Mucosa of rectum (tissue), 2 donors: Measurements from ENCODE around the gene SSNA1.

Experiments used
- H3K27ac ChIP-seq, 2 donors: one replicate each; pipeline ENCODE4 v1.7.0; 2013; ENCODE audit warnings: inconsistent platforms in 2 of 2, low read depth in 2 of 2, low read length in 2 of 2
- H3K27me3 ChIP-seq, 2 donors: one replicate each; pipeline ENCODE4 v1.7.0; 2013; ENCODE audit warnings: low read length in 2 of 2; ENCODE audit not compliant: control insufficient read depth in 2 of 2, insufficient read depth in 2 of 2
- H3K36me3 ChIP-seq, 2 donors: one replicate each; pipeline ENCODE4 v1.7.0; 2013; ENCODE audit warnings: low read length in 2 of 2; ENCODE audit not compliant: control insufficient read depth in 2 of 2, insufficient read depth in 2 of 2
- H3K4me1 ChIP-seq, 2 donors: one replicate each; pipeline ENCODE4 v1.7.0; 2013; ENCODE audit warnings: low read length in 2 of 2, mild to moderate bottlenecking in 1 of 2; ENCODE audit not compliant: control insufficient read depth in 2 of 2, insufficient read depth in 2 of 2
- H3K4me3 ChIP-seq, 2 donors: one replicate each; pipeline ENCODE4 v1.7.0; 2013; ENCODE audit warnings: low read length in 2 of 2
- H3K9ac ChIP-seq, 2 donors: one replicate each; pipeline ENCODE4 v1.7.0; 2013; ENCODE audit warnings: low read length in 2 of 2, low read depth in 1 of 2, mild to moderate bottlenecking in 1 of 2
- H3K9me3 ChIP-seq, 2 donors: one replicate each; pipeline ENCODE4 v1.7.0; 2013; ENCODE audit warnings: low read length in 2 of 2; ENCODE audit not compliant: control insufficient read depth in 2 of 2
- donor health status: healthy.
- donor health status: Normal muscosa, but diverticular disease.

Gene SSNA1

GRCh38 chr9:137146527-137146918, 42.0 kb upstream of the SSNA1 start:
- H3K4me1 ChIP-seq: no peaks in the 10 kb centered on the region
- H3K27me3 ChIP-seq: peaks cover 12 to 17% of the 10 kb centered on the region in 2 donors
- H3K9ac ChIP-seq: no peak overlapping the region
- no peaks in the 10 kb centered on the region for H3K9me3 ChIP-seq
- no peaks in the 10 kb centered on the region for H3K36me3 ChIP-seq
- no peak overlapping the region for H3K27ac ChIP-seq
- H3K4me3 ChIP-seq: no peak overlapping the region

DNA sequence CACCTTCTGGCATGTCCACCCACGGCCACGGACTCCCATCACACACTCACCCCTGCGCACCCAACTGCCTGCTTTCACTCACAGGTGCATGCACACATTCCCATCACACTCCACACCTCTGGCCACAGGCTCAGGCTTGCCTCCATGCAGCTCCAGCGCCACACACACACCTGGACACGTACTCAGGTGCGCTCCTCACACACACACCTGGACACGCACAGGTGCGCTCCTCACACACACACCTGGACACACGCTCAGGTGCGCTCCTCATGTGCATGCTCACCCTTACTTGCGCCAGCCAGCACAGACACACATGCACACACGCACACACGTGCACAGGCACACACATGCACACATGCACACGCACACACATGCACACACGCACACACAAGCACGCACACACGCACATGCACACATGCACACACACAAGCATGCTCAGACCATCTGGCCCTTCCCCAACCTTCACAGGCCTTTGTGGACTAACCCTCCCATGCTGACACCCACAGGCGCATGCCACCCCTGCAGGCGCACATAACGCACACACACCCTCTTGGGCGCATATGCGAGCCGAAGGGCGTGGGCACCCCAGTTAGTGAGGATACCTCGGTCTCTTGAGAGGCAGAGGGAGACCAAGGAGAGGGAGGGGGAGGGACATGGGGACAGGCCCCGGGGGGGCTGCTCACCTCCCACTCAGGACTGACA, 41.2 kb upstream of the SSNA1 start:
- H3K27ac ChIP-seq: no peak overlapping the region
- no peaks in the 10 kb centered on the region for H3K36me3 ChIP-seq
- H3K4me1 ChIP-seq: no peaks in the 10 kb centered on the region
- H3K27me3 ChIP-seq: peaks cover 6 to 9% of the 10 kb centered on the region in 2 donors
- no peak overlapping the region for H3K4me3 ChIP-seq
- no peaks in the 10 kb centered on the region for H3K9me3 ChIP-seq
- no peak overlapping the region for H3K9ac ChIP-seq

DNA sequence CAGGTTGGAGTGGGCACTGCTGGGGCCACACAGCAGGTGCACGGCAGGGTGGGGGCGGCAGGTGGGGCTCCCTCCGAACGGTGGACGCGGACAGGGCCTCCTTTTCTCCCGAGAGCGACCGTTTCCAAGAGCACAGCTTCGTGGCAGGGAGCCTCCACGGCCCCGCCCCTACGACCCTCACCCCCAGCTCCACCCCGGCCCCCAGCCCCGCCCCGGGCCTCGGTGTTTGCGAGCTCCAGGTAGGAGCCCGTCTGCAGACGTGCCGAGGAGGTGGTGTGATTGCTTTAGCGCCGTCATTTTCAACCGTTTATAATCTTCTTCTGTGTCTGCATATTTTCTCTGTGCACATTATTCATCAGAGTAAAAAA, 40.7 kb upstream of the SSNA1 start:
- H3K9ac ChIP-seq: no peak overlapping the region
- H3K27ac ChIP-seq: no peak overlapping the region
- H3K9me3 ChIP-seq: no peaks in the 10 kb centered on the region
- H3K36me3 ChIP-seq: no peaks in the 10 kb centered on the region
- H3K27me3 ChIP-seq: peaks cover 2 to 5% of the 10 kb centered on the region in 2 donors
- H3K4me1 ChIP-seq: no peaks in the 10 kb centered on the region
- no peak overlapping the region for H3K4me3 ChIP-seq

DNA sequence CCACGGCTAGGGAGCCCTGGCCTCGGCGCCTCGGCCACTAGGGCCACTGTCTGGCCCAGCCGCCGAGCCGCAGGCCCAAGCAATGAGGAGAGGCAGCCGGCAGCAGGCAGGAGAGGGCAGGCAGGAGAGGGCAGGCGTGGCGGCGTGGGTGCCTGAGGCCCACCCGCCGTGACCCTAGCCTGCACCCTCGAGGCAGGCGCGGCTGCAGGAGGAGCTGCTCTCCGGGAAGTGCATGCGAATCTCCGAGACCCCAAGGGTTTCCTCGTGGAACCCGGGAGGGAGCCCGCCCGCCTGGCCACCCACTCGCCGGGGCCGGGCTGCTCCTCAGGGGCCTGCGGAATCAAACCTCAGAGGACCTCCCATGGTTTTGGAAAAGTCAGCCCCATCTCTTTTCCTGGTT, 40.2 kb upstream of the SSNA1 start:
- H3K4me1 ChIP-seq: no peaks in the 10 kb centered on the region
- H3K9me3 ChIP-seq: no peaks in the 10 kb centered on the region
- H3K9ac ChIP-seq: no peak overlapping the region
- peaks cover 2 to 5% of the 10 kb centered on the region in 2 donors for H3K27me3 ChIP-seq
- H3K27ac ChIP-seq: no peak overlapping the region
- H3K36me3 ChIP-seq: no peaks in the 10 kb centered on the region
- no peak overlapping the region for H3K4me3 ChIP-seq

- no peaks in the 10 kb centered on the region for H3K4me1 ChIP-seq
- H3K4me3 ChIP-seq: no peak overlapping the region
- no peak overlapping the region for H3K27ac ChIP-seq
- no peak overlapping the region for H3K9ac ChIP-seq
- no peaks in the 10 kb centered on the region for H3K9me3 ChIP-seq
- H3K27me3 ChIP-seq: peaks cover 2 to 5% of the 10 kb centered on the region in 2 donors
- H3K36me3 ChIP-seq: no peaks in the 10 kb centered on the region
Observed at GRCh38 chr9:137148661-137149060, 39.8 kb upstream of the SSNA1 start.

DNA sequence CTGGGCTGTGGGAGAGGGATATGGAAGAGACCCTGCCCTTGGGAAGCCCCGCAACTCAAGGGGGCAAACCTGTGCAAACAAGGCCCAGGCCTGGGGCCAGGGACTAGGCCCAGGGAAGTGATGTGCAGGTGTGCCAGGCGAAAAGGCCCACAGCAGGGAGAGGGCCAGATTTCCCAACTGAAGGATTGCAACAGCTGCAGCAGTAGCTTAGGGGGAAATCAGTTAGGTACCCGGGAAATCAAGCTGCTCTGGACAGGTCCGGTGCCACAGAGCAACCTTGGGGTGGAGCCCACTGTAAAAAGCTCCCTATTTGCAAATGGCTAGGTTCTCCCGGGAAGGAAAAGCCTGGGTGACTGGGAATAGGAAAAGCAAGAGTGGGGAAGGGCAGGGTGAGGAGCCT, 39.1 kb upstream of the SSNA1 start:
- Histone ChIP-seq H3K36me3 (no peaks in the 10 kb centered on the region), H3K27ac (no peak overlapping the region), H3K9ac (no peak overlapping the region), H3K27me3 (peaks cover 2 to 5% of the 10 kb centered on the region in 2 donors), H3K4me1 (no peaks in the 10 kb centered on the region), H3K4me3 (no peak overlapping the region), H3K9me3 (no peaks in the 10 kb centered on the region)

DNA sequence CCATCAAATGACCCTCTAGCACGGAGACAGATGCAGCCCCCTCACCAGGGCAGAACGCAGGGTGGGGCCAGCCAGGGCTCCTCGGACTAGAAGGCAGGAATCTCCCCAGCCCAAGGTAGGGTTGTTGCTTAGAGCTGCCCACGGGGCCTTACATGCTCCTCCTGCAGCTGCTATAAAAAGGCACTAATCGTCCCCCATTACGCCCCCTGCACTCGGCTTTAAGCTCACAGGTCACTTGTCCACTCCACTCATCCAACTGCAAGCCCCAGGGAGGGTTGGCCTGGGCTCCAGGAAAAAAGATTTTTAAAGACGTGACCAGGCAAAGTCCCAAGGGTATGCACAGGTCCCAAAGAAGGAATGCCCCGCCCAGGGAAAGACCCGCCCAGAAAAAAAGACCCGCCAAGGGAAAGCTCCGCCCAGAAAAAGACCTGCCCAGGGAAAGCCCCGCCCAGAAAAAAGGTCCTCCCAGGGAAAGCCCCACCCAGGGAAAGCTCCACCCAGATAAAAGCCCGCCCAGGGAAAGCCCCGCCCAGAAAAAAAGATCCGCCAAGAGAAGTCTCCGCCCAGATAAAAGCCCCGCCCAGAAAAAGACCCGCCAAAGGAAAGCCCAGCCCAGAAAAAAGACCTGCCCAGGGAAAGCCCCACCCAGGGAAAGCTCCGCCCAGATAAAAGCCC, 38.4 kb upstream of the SSNA1 start:
- no peaks in the 10 kb centered on the region for H3K36me3 ChIP-seq
- no peaks in the 10 kb centered on the region for H3K9me3 ChIP-seq
- H3K4me3 ChIP-seq: no peak overlapping the region
- no peak overlapping the region for H3K9ac ChIP-seq
- H3K27me3 ChIP-seq: peaks cover 5 to 6% of the 10 kb centered on the region in 2 donors
- H3K4me1 ChIP-seq: no peaks in the 10 kb centered on the region
- no peak overlapping the region for H3K27ac ChIP-seq

- Histone ChIP-seq H3K9me3 (no peaks in the 10 kb centered on the region), H3K4me1 (no peaks in the 10 kb centered on the region), H3K4me3 (no peak overlapping the region), H3K27ac (no peak overlapping the region), H3K27me3 (peaks cover 6 to 12% of the 10 kb centered on the region in 2 donors), H3K36me3 (no peaks in the 10 kb centered on the region), H3K9ac (no peak overlapping the region)
Observed at GRCh38 chr9:137150617-137151457, 37.6 kb upstream of the SSNA1 start.

- Histone ChIP-seq H3K9me3 (no peaks in the 10 kb centered on the region), H3K4me1 (peaks cover 3 to 4% of the 10 kb centered on the region in 2 donors), H3K27me3 (peaks cover 14 to 17% of the 10 kb centered on the region in 2 donors), H3K36me3 (no peaks in the 10 kb centered on the region), H3K4me3 (no peak overlapping the region), H3K27ac (no peak overlapping the region), H3K9ac (no peak overlapping the region)
Observed at GRCh38 chr9:137152844-137153405, 35.6 kb upstream of the SSNA1 start.
